Transverse colon (tissue), 4 donors: ENCODE measurements around the gene IKZF3. TPM values are rescaled to one million over a fixed set of nuclear protein-coding genes. Genes with fewer than 3 reads are reported as not detected.

ENCODE experiments used
- DNase-seq: peaks from one replicate; pipeline ENCODE4 v3.0.0-alpha.2; 2019
- H3K27ac ChIP-seq, 4 donors: fragments of 200-600 bp; sonication (generic); 2 replicates each; pipeline ENCODE4 v1.5.1; 2016 to 2018; ENCODE audit warnings: inconsistent platforms in 4 of 4
- H3K27me3 ChIP-seq: fragments of 200-600 bp; sonication (generic); 2 replicates; pipeline ENCODE4 v1.5.1; 2017; ENCODE audit warnings: inconsistent platforms
- H3K36me3 ChIP-seq, 4 donors: fragments of 200-600 bp; sonication (generic); 2 replicates each; pipeline ENCODE4 v1.5.1; 2017 to 2019; ENCODE audit warnings: inconsistent platforms in 4 of 4
- H3K4me1 ChIP-seq, 4 donors: fragments of 200-600 bp; sonication (generic); 2 replicates each; pipeline ENCODE4 v1.5.1; 2017 to 2020; ENCODE audit warnings: inconsistent platforms in 4 of 4
- H3K4me3 ChIP-seq, 4 donors: fragments of 200-600 bp; sonication (generic); 1 replicate in 1 of 4; 2 replicates in 3 of 4; pipeline versions ENCODE4 v1.5.1 to v1.6.1; 2017 to 2019; ENCODE audit warnings: inconsistent platforms in 4 of 4
- H3K9me3 ChIP-seq, 2 donors: fragments of 200-600 bp; sonication (generic); 2 replicates each; pipeline ENCODE4 v1.5.1; 2017 to 2019; ENCODE audit warnings: inconsistent platforms in 2 of 2
- EP300 ChIP-seq: sonication (generic); formaldehyde crosslinking; IDR thresholded peaks from one replicate; pipeline ENCODE4 v1.6.1; 2017; ENCODE audit warnings: antibody characterized with exemption, low read depth
- POLR2A ChIP-seq: fragments of 450-650 bp; IDR thresholded peaks from one replicate; pipeline ENCODE4 v1.6.1; 2016; ENCODE audit warnings: antibody characterized with exemption, mild to moderate bottlenecking, moderate library complexity
- POLR2AphosphoS5 ChIP-seq, 3 donors: sonication (generic); formaldehyde crosslinking; IDR thresholded peaks; one replicate each; pipeline ENCODE4 v1.6.1; 2016; ENCODE audit warnings: antibody characterized with exemption in 3 of 3
- WGBS, 2 donors: methylation state at CpG; one replicate each; pipeline ENCODE4 v1.1.5; 2018; ENCODE audit warnings: low coverage in 1 of 2; 5-methylcytosine and 5-hydroxymethylcytosine counted together
- in situ Hi-C, 4 donors: fragments of 200-750 bp; cut with MboI; loops; one replicate each; pipeline versions ENCODE4 v1.15.0 to v1.15.1; 2017; ENCODE audit warnings: low sequenced_read_pairs in 3 of 4, low pct_ligation_motif_present in 1 of 4, low pct_unique_long_range_greater_than_20kb in 1 of 4
- intact Hi-C: fragments of 100-400 bp; cut with DNase I; formaldehyde crosslinking; loops from one replicate; pipeline ENCODE4 v1.15.1; 2023; ENCODE audit warnings: low total_unique reads
- total RNA-seq, 4 donors: library from RNA; depleted of rRNA; stranded (reverse); fragments of >200 nt; gene quantifications; one replicate each; pipeline ENCODE4 v1.1.0, GENCODE V29; 2016
- TF ChIP-seq, protein P1 (sequence below), 5 experiments: fragments of 200-600 bp in 3 of 5; fragments of 450-650 bp in 2 of 5; sonication (generic) in 3 of 5; IDR thresholded peaks; 1 replicate in 2 of 5; 2 replicates in 3 of 5; pipeline ENCODE4 v1.5.1; 2016 to 2017; ENCODE audit warnings: antibody characterized with exemption in 5 of 5, inconsistent platforms in 3 of 5, mild to moderate bottlenecking in 2 of 5, moderate library complexity in 1 of 5

Gene IKZF3
- total RNA-seq, 4 donors from 2014 or later: 2.2 to 13.5 (median 3.0) TPM

DNA sequence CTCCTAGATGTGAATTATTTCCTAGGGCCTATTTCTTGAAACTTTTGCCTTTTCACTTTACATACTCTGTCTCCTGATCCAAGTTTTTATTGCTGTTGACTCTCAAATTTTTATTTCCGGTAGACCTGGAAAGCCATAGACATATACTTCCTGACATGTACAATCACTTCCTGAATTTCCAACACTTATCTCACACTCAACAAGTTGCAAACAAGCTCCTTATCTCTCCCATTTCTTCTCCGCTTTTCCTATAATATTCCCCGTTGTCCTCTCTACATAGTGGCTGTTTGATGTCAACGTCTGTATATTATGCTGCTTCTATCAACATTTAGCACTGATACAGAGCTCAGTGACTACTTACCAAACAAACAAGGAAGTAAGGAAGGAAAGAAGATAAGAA, 59.3 kb downstream of the IKZF3 start:
- H3K36me3 ChIP-seq: no peaks in the 10 kb centered on the region
- intact Hi-C loops (no loop called here), in situ Hi-C loops (no loop called here)
- 33 to 45% methylated on average over 4 of the region's 4 CpGs for WGBS, 2 donors
- H3K9me3 ChIP-seq: no peaks in the 10 kb centered on the region
- no peak overlapping the region for H3K4me3 ChIP-seq
- no peak for DNase-seq
- no peaks in the 10 kb centered on the region for H3K4me1 ChIP-seq
- peaks cover 2% of the 10 kb centered on the region for H3K27me3 ChIP-seq
- H3K27ac ChIP-seq: no peak overlapping the region
- TF ChIP-seq POLR2AphosphoS5 (IDR thresholded peaks at IDR 0.05) (no peak), EP300 (no peak), POLR2A (no peak)
- TF ChIP-seq, protein P1, sequence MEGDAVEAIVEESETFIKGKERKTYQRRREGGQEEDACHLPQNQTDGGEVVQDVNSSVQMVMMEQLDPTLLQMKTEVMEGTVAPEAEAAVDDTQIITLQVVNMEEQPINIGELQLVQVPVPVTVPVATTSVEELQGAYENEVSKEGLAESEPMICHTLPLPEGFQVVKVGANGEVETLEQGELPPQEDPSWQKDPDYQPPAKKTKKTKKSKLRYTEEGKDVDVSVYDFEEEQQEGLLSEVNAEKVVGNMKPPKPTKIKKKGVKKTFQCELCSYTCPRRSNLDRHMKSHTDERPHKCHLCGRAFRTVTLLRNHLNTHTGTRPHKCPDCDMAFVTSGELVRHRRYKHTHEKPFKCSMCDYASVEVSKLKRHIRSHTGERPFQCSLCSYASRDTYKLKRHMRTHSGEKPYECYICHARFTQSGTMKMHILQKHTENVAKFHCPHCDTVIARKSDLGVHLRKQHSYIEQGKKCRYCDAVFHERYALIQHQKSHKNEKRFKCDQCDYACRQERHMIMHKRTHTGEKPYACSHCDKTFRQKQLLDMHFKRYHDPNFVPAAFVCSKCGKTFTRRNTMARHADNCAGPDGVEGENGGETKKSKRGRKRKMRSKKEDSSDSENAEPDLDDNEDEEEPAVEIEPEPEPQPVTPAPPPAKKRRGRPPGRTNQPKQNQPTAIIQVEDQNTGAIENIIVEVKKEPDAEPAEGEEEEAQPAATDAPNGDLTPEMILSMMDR (IDR thresholded peaks at IDR 0.05): no peak

- Histone ChIP-seq H3K4me3 (no peak overlapping the region), H3K27me3 (peaks cover 7% of the 10 kb centered on the region), H3K4me1 (no peaks in the 10 kb centered on the region), H3K36me3 (no peaks in the 10 kb centered on the region), H3K27ac (no peak overlapping the region), H3K9me3 (no peaks in the 10 kb centered on the region)
- TF ChIP-seq POLR2AphosphoS5 (IDR thresholded peaks at IDR 0.05): no peak
- no peak for TF ChIP-seq EP300
- no peak for TF ChIP-seq POLR2A
- TF ChIP-seq, protein P1 (IDR thresholded peaks at IDR 0.05): no peak
- 59 to 70% methylated on average over 4 of the region's 4 CpGs for WGBS, 2 donors
- in situ Hi-C loops (no loop called here), intact Hi-C loops (no loop called here)
- DNase-seq: no peak
Measured at GRCh38 chr17:39801055-39801454, 63.1 kb downstream of the IKZF3 start.

DNA sequence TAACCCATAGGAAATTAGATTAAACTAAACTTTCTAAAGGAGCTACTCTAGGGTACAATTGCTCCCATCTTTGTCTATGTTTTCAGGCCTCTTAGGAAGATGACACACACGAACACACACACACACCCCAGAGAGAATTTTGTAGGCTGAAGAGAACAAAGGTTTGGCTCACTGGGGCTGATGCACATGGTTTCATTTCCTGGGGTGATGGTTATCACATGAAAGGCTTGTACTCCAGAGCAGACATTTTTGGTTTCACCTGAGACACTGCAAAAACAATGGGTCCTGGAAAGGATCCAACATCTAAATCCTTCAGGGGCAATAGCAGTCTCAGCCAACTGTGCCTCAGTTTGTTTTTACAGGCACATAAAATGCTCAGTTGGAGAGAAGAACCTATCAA, 63.6 kb downstream of the IKZF3 start:
- Histone ChIP-seq H3K4me1 (no peaks in the 10 kb centered on the region), H3K9me3 (no peaks in the 10 kb centered on the region), H3K27ac (no peak overlapping the region), H3K4me3 (no peak overlapping the region), H3K27me3 (peaks cover 5% of the 10 kb centered on the region), H3K36me3 (no peaks in the 10 kb centered on the region)
- DNase-seq: peak; percentile 17
- WGBS, 2 donors: 24 to 50% methylated on average over 1 of the region's 1 CpG
- intact Hi-C loops (no loop called here), in situ Hi-C loops (no loop called here)
- TF ChIP-seq EP300 (no peak), POLR2A (no peak), POLR2AphosphoS5 (IDR thresholded peaks at IDR 0.05) (no peak)
- TF ChIP-seq, protein P1 (IDR thresholded peaks at IDR 0.05): no peak

- Histone ChIP-seq H3K9me3 (no peaks in the 10 kb centered on the region), H3K36me3 (no peaks in the 10 kb centered on the region), H3K27ac (no peak overlapping the region), H3K27me3 (peaks cover 5% of the 10 kb centered on the region), H3K4me1 (no peaks in the 10 kb centered on the region), H3K4me3 (no peak overlapping the region)
- intact Hi-C loops (no loop called here), in situ Hi-C loops (no loop called here)
- WGBS, 2 donors: 76 to 83% methylated on average over 1 of the region's 1 CpG
- DNase-seq: no peak
- TF ChIP-seq POLR2AphosphoS5 (IDR thresholded peaks at IDR 0.05) (no peak), POLR2A (no peak), EP300 (no peak)
- TF ChIP-seq, protein P1 (IDR thresholded peaks at IDR 0.05): no peak
Measured at GRCh38 chr17:39799395-39799794, 64.7 kb downstream of the IKZF3 start.
